HPDE6-E6E7 (cell line): Measurements from ENCODE around the gene ELAPOR2.
A peak's percentile ranks its signal among the peaks of the same experiment; 100 is the strongest.
"Not testable (repeated sequence)": the region's sequence is repeated elsewhere in the genome, so short reads cannot be mapped to it uniquely, and the experiment has no call there.

Source experiments
- DNase-seq: peaks from one replicate; pipeline ENCODE4 v3.0.0; 2011; ENCODE audit warnings: missing footprints; ENCODE audit errors: extremely low spot score

Gene ELAPOR2, protein sequence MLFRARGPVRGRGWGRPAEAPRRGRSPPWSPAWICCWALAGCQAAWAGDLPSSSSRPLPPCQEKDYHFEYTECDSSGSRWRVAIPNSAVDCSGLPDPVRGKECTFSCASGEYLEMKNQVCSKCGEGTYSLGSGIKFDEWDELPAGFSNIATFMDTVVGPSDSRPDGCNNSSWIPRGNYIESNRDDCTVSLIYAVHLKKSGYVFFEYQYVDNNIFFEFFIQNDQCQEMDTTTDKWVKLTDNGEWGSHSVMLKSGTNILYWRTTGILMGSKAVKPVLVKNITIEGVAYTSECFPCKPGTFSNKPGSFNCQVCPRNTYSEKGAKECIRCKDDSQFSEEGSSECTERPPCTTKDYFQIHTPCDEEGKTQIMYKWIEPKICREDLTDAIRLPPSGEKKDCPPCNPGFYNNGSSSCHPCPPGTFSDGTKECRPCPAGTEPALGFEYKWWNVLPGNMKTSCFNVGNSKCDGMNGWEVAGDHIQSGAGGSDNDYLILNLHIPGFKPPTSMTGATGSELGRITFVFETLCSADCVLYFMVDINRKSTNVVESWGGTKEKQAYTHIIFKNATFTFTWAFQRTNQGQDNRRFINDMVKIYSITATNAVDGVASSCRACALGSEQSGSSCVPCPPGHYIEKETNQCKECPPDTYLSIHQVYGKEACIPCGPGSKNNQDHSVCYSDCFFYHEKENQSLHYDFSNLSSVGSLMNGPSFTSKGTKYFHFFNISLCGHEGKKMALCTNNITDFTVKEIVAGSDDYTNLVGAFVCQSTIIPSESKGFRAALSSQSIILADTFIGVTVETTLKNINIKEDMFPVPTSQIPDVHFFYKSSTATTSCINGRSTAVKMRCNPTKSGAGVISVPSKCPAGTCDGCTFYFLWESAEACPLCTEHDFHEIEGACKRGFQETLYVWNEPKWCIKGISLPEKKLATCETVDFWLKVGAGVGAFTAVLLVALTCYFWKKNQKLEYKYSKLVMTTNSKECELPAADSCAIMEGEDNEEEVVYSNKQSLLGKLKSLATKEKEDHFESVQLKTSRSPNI

DNA sequence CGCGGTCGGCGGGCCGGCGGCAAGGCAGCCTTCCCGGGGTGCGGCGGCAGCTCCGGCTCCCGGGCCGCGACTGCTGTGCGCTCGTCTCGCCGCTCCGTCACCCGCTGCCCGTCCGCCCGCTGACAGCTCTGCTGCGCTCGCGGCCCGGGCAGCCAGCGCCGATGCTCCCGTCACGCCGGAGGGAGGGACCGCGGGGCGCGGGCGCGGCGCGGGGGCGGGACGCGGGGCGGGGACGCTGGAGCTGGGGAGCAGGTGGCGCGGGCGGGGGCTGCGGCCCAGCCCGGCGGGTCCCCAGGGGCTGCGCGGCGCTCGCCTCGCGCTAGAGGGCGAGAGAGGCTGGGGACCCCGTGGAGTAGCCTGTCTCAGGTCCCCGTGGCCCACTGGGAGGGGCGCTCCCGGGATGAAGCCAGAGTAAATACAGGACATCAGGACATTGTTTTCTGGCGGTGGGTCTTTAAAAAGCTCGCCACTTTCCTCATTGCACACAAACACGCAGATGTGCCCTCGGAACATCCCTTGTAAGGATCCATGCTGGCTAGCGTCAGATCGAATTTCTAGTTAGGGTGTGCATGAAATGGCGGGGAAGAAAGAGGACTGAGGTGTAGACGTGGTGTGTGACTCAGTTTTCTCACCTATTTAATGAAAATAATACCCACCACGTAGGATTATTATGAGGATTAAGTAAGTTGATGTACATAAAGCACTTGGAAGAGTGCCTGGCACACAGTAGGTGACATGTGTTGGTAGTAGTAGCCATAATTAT is at the start of gene ELAPOR2:
TSS of gene ELAPOR2 (minus strand) at position 130 of the 763 bp plus-strand sequence. CDS start 141 bp downstream, outside the sequence.
- peak; percentile 22 for DNase-seq

DNA sequence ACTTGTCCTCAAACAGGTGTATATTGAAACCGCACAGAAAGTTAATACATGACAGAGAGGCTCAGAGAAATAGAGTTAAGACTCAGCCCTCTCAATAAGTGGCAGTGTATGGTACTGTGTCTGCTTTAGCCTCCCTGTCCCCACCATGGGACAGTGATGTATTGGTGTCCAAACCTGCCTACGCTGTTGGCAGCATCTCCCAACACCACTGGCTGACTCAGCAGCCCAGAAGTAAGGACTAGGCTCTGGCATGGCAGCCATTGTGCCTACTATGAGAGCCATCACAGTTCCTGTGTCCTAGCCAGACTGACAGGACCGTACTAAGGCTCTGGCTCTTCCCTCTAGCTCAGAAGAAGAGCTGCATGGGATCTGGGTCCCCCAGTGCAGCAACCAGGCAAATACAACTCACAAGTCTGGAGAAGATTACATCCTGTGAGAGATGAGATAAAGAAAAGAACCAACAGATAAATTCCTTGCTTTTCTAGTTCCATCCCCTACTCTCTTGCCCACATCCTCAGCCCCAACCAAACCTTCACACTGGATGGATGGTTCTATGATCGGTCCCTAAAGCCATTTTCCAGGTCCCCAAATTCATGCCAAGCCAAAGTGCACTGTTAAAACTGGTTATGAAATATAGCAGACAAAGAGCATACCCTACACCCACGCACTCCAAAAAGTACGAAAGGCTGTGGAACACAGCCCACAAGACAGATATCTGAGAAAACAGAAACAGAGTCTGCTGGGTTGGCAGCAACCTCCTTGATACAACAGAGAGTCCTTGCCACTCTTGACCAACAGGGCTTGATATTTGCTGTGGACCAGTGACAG is 48.7 kb upstream of the ELAPOR2 start:
- DNase-seq = no peak

DNA sequence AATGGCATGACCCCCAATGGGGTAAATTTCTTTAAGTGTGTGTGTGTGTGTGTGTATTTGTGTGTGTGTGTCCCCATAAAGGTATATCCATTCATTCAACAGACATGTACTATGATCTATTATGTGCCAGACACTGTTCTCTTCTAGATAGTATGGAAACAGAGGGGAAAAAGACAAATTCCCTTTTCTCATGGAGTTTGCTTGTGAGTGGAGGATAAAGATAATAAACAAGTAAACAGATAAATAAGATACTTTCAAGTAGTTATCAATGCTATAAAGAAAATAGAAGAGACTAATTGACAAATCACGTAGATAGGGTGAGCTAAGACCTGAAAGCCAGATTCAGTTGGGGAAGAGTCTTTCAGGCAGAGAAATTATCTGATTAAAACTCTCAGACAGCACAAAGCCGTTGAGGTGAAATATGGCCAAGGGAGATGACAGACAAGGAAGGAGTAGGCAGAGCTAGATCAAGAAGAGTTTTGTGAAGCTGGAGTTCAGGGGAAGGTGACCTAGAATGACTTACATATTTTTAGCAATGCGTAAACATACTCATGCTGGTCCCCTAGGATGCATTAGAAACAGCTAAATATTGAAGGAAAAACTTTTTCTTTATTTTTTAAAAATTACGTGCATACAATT is 47.6 kb upstream of the ELAPOR2 start:
- no peak for DNase-seq

DNA sequence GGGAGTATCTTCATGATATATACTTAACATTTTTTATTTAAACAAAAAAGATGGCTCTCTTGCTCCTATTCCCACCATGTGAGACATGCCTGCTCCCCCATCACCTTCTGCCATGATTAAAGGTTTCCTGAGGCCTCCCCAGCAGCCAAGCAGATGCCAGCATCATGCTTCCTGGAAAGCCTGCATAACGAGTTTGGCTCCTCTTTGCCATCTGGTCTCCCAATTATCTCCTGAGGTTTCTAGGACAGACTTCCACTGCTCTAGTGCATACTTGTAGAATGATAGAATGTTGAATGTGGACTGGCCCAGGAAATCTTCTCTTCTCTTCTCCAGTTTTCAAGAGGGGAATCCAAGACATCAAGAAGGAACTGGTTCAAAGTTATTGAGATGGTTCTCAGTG is 45.9 kb upstream of the ELAPOR2 start:
- DNase-seq = no peak

DNA sequence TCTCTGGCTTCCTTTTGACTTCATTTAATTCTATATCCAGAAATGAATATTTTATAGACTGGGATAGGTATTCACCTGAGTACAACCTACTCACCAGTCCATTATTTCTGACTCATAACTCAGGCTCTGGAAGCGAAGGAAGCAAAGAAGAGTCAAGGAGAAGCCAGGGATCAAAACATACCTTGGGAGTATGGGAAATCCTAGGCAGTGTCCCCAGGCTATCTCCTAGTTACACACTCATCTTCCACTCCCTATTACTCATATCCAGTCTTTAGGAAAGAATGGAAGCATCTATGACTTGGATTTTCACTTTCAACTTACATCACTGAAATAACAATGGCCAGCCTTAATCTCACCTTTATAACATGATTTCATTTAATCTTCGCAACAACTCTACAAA is 40.9 kb upstream of the ELAPOR2 start:
- DNase-seq = peak; percentile 2

DNA sequence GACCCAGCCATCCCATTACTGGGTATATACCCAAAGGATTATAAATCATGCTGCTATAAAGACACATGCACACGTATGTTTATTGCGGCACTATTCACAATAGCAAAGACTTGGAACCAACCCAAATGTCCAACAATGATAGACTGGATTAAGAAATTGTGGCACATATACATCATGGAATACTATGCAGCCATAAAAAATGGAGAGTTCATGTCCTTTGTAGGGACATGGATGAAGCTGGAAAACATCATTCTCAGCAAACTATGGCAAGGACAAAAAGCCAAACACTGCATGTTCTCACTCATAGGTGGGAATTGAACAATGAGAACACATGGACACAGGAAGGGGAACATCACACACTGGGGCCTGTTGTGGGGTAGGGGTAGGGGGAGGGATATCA is 37.9 kb upstream of the ELAPOR2 start:
- not testable (repeated sequence) for DNase-seq

DNA sequence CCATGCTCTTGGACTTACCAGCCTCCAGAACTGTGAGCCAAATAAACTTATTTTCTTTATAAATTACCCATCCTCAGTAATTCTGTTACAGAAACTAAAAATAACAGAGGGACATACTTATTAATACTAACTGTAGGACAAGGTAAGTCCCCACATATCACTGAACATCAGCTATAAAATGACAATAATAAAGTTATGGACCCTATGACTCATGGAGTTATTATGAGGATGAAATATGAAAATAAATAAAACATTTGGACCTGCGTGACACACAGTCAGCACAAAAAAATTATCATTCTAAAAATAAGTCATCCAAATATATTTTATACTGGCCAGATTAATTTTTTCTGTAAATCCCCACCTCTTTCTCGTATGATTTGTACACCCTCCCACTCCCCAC is 34.9 kb upstream of the ELAPOR2 start:
- no peak for DNase-seq

DNA sequence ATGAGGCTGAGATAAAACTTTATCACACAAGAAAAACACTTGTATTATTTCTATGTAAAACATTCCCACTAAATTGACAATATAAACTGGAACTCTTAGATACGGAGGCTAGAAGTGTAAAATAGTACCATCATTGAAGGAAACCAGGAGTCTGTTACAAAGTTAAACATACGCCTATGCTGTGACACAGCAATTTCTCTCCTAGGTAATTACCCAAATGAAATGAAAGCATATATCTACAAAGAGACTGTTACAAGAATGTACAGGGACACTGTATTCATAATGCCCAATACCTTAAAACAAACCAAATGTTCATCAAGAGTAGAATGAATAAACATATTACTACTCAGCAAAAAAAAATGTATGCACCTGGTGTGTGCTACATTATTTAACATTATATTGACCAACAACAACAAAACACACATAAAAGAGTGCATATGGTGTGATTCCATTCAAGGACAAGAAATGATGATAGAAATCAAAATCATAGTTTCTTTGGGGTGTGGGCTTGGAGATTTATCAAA is 33.2 kb upstream of the ELAPOR2 start:
- no peak for DNase-seq

DNA sequence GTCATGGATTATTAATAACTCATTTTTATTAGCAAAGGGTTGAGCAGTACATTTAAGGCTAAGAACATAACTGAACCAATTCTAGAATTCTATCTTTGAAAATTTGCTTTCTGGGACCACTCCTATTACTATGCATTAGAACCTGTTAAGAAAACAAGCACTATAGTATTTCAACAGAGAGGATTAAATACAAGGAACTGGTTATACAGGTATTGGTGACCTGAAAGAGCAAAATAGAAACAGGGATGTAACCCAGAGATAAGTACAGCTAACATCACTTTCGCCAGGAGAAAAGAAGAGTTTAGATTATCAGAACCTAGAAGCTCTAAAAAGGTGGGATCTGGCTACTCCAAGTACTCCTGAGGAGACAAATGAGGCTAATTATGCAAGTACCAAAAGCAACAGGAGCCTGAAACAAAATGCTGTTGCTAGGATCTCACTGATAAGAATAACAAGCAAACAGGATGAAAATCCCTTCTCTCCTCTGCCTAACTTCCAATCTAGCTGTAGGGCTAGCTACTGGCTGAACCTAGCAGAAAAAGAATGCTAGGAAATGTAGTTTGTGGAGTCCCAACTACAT is 32.1 kb upstream of the ELAPOR2 start:
- DNase-seq = no peak

DNA sequence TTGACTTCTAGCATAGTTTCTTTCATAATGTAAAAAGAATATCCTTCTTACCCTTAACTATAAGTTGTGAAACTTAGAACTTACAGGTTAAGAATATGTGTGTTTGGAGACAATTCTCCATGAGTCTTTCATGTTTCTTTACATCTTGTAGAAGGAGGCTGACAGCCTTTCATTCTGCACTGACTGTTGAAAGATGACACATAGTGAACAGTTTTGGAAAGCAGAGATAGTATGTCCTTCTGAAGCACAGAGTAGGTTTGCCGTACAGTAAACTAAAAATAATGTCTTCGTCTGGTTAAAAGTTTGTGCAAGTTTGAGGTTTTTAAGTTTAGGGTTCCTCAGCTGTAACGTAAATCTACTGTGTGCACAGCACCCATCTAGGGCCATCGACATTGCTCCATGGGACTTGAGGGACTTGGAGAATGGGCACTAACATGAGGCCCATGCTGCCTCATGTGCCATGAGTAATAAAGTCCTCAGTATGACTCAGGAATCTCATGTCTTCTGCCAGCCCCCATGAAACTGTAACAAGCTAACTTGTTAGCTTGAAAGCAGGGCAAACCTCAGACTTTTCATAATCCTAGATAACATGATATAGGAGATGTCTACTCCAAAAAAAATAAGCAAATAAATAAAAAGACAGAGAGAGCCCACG is 24.5 kb upstream of the ELAPOR2 start:
- no peak for DNase-seq

DNA sequence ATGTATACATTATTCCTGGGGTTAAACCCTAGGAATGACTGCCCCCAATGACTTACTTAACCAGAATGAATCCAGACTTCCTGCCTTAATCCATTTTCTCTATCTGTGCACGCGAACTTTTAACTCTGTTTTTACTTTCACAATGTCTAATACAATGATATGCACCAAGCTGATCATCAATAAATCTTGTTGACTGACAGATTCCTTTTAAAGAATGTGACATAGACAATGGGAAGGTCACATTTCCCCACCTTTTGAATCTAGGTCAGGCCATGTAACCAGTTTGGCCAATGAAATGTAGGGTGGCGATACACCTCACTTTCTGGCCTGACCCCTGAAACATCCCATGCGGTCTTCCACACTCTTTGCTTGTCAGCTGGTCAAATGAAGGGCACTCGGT is 23.2 kb upstream of the ELAPOR2 start:
- no peak for DNase-seq

DNA sequence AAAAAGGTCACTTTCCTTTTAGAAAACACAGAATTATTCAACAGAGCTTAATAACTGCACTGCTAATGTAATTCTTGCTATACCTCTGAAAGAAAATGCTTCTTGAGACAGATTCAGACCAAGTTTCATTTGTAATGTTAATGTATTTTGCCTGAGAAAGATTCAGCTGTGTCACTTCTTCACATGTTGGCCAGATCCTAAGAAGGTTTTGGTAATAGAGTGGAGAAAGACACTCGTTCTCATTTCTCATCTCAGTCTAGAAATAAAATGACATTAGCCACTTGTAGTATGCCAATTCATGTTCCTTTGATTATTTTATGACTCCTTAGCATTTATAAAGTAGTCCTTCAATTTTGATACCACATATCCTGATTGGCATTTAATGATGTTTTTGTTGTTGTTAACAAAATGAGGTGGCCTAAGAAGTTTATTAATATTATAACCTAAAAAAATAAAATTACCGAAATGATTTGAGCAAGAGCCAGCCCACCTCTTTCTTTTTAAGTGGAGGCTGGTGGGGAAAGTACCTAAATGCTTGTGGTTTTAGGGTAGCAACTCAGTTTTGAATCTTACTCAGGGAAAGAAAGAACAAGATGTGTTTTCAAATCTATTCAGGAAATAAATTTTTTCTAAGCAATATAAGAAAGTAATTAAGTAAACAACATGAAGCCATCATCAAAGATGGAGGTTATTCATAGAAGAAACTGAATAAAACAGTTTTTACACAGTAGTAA is 16.4 kb upstream of the ELAPOR2 start:
- DNase-seq = no peak

DNA sequence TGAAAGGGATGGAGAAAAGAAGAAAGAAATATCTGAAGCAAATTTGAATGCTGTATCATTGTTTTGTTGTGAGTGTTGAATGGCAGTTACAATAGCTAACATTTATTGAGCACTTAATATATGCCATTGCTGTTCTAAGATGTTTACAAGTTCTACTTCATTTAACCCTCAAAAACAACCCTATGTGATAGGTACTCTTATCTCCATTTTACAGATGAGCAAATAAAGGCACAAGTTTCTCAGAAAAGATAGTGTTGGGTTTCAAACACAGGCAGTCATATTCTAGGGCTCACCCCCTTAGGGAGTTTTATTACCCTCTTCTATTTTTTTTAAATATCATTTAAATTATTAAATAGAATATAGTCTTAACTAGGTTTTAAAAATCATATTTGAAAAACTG is 8.3 kb upstream of the ELAPOR2 start:
- no peak for DNase-seq

DNA sequence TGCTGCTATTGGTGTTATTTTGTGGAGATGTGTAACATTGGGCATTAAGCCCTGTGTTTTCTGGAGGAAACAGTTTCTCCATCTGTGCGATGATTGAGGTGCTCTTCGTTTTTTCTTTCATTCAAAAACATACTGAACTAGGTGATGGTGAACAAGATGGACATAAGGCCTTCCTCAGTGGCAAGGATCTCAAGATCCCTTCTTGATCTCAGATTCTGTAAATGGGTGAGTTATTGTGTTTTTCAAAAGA is 759 bp upstream of the ELAPOR2 start:
- no peak for DNase-seq

DNA sequence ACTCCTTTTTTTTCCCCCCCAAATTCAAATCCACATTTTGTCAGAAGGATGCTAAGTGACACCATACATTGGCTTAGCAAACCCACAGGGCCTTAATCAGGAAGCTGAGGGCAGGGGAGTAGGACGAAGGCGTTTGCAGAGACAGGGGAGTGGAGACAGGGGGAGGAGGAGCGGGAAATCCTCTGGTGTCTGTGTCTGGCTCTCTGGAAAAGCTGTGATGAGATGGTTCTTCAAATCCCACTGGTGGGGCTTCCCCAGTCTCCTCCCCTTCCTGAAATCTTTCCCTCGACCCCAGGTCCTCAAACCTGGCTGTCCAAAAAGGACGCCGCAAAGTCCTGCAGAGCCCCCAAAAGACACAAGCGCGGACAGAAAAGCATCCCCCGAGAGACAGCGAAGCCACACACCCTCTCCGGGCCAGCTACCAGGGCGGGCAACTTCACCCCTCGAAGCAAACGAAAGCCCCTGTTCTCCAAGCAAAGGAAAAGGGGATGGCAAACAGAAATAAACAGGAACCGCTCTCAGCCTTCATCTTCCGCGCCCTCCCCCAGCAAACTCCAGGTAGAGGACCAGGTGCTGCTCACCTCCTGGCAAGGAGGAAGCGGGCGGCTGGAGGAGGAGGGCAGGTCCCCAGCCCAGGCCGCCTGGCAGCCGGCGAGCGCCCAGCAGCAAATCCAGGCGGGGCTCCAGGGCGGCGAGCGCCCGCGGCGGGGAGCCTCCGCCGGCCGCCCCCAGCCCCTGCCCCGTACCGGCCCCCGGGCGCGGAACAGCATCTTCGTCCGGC is 520 bp downstream of the ELAPOR2 start:
- DNase-seq = no peak

DNA sequence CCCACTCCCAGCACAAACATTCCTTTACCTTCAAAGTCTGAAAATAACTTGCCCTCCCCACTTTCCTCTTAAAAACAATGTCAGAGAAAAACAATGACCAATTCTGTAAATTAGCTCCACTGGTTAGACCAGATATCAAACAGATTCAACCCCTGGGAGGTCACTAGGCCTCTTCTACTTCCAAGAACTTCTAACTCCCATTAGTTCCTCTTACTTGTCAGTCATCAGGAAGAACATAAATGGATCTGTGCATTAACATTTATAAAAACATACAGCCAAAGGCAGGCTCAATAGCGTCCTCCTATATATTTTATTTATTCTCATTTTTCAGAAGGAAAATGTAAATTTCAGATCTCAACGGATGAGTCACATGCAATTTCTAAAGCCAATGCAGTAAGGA is 2.2 kb downstream of the ELAPOR2 start:
- no peak for DNase-seq

DNA sequence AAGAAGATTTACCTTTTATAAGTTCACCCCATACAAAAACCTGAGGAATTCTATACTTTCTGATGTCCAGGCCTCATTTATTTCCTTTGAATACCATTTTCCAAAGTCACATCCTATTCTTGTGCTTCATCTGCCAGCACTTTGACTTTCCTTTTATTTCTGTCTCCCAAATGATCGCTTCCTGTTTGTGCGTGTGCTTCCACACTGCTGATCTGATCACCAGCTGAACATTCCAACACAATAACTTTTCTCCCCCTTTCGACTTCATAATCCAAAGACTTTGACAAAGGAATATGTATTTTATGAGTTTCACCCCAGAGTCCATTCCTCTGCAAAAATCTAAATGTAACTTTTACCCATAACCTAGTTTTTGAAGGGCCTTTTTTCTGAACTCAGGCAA is 3.1 kb downstream of the ELAPOR2 start:
- no peak for DNase-seq

DNA sequence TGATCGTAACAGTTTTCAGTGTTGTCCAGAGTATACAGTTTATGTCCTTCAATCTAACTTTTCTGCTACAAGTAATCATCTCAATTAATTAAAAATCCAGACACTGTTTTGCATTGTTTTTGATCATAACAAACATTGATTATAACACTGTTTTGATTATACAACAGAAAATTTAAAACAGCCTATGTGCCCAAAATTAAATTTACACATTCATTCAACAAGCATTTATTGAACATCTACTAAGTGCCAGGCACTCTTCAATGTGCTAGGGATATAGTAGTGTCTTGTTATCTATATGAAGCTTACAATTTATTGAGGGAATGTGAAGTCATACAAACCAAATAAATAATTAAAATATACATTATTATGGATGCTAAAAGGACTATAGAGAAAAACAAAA is 10.6 kb downstream of the ELAPOR2 start:
- no peak for DNase-seq
